Activated naive CD8-positive, alpha-beta T cell treated with anti-CD3 and anti-CD28 coated beads, Interleukin-2, amount 50 U/mL, for 16 hours (primary cell): ENCODE results near the gene INF2.

Experiments
- DNase-seq: peaks from one replicate; pipeline ENCODE4 v3.0.0-alpha.2; 2020; ENCODE audit warnings: low read depth, low spot score

INF2 gene

GRCh38 chr14:104734051-104734587 is 44.7 kb downstream of the INF2 start:
- DNase-seq: no peak

- no peak for DNase-seq
Observed at GRCh38 chr14:104734601-104734990, 45.2 kb downstream of the INF2 start.

- no peak for DNase-seq
Observed at GRCh38 chr14:104734991-104735779, 45.8 kb downstream of the INF2 start.

- no peak for DNase-seq
Observed at GRCh38 chr14:104735830-104736642, 46.6 kb downstream of the INF2 start.

GRCh38 chr14:104738375-104739019 is 49.1 kb downstream of the INF2 start:
- DNase-seq: no peak

GRCh38 chr14:104739026-104739425 is 49.6 kb downstream of the INF2 start:
- DNase-seq: no peak

- no peak for DNase-seq
Observed at GRCh38 chr14:104739546-104740516, 50.4 kb downstream of the INF2 start.

GRCh38 chr14:104741108-104741802 is 51.8 kb downstream of the INF2 start:
- no peak for DNase-seq

- DNase-seq: no peak
Observed at GRCh38 chr14:104741803-104742251, 52.4 kb downstream of the INF2 start.

GRCh38 chr14:104742586-104743455 is 53.4 kb downstream of the INF2 start:
- DNase-seq: no peak

- no peak for DNase-seq
Observed at GRCh38 chr14:104743461-104744380, 54.3 kb downstream of the INF2 start.

- DNase-seq: no peak
Observed at GRCh38 chr14:104744484-104744883, 55.1 kb downstream of the INF2 start.

- DNase-seq: no peak
Observed at GRCh38 chr14:104745431-104745830, 56.0 kb downstream of the INF2 start.

- DNase-seq: no peak
Observed at GRCh38 chr14:104746071-104746545, 56.7 kb downstream of the INF2 start.

GRCh38 chr14:104746934-104747481 is 57.6 kb downstream of the INF2 start:
- no peak for DNase-seq

GRCh38 chr14:104747876-104748275 is 58.5 kb downstream of the INF2 start:
- DNase-seq: no peak

GRCh38 chr14:104749111-104749649 is 59.8 kb downstream of the INF2 start:
- DNase-seq: no peak
